ENCODE data around the gene HOXA6.

- TF ChIP-seq POLR2A (IDR thresholded peaks at IDR 0.05) (no peak), CTCF (IDR thresholded peaks at IDR 0.05) (no peak)
Observed at GRCh38 chr7:27174874-27175625, 27.5 kb upstream of the HOXA6 start.

Measured in esophagus squamous epithelium (tissue), 4 donors.